K562 (cell line): ENCODE results near the gene TGFB2. TPM values are rescaled to one million over a fixed set of nuclear protein-coding genes. Genes with fewer than 3 reads are reported as not detected.

Source experiments
- BHLHE40 ChIP-seq: IDR thresholded peaks from 2 replicates; pipeline ENCODE4 v1.6.1; 2011; ENCODE audit warnings: low read length, improper control_type of control experiment
- BRD4 ChIP-seq: fragments of 200-600 bp; sonication (generic); IDR thresholded peaks from 2 replicates; pipeline ENCODE4 v1.6.1; 2017; ENCODE audit warnings: inconsistent platforms
- CBX3 ChIP-seq, 2 experiments: IDR thresholded peaks; 1 replicate in 1 of 2; 2 replicates in 1 of 2; pipeline ENCODE4 v1.6.1; 2012; ENCODE audit warnings: inconsistent platforms in 2 of 2, low read length in 2 of 2, borderline replicate concordance in 1 of 2, control low read depth in 1 of 2
- GABPB1 ChIP-seq: sonication (generic); formaldehyde crosslinking; IDR thresholded peaks from 2 replicates; pipeline ENCODE4 v1.8.0; 2022; ENCODE audit warnings: mild to moderate bottlenecking, missing genetic modification reagents
- HMG20B ChIP-seq: fragments of 250-450 bp; sonication (Bioruptor Pico); IDR thresholded peaks from 2 replicates; pipeline ENCODE4 v1.5.0; 2021; ENCODE audit warnings: mild to moderate bottlenecking
- KLF13 ChIP-seq: fragments of 450-650 bp; IDR thresholded peaks from 2 replicates; pipeline ENCODE4 v1.6.1; 2016; ENCODE audit warnings: missing genetic modification characterization, low read depth, mild to moderate bottlenecking, missing compliant biosample characterization, moderate library complexity, borderline replicate concordance
- MCM7 ChIP-seq, 2 experiments: fragments of 450-650 bp; IDR thresholded peaks; 2 replicates each; pipeline ENCODE4 v1.6.1; 2016 to 2018
- MEIS2 ChIP-seq: fragments of 450-650 bp; IDR thresholded peaks from 2 replicates; pipeline ENCODE4 v1.6.1; 2014; ENCODE audit warnings: mild to moderate bottlenecking; ENCODE audit not compliant: partially characterized antibody
- MIER1 ChIP-seq: fragments of 450-650 bp; IDR thresholded peaks from 2 replicates; pipeline ENCODE4 v1.6.1; 2016; ENCODE audit warnings: antibody characterized with exemption, mild to moderate bottlenecking, low read depth
- PBX2 ChIP-seq, 2 experiments: IDR thresholded peaks in 1 of 2; conservative IDR thresholded peaks in 1 of 2; 2 replicates each; pipeline ENCODE4 v1.6.1; 2016; ENCODE audit warnings: low read depth in 2 of 2, mild to moderate bottlenecking in 1 of 2, missing compliant biosample characterization in 1 of 2, missing genetic modification characterization in 1 of 2, moderate library complexity in 1 of 2
- POU5F1 ChIP-seq: fragments of 150-350 bp; IDR thresholded peaks from 2 replicates; pipeline ENCODE4 v1.6.1; 2014; ENCODE audit warnings: borderline replicate concordance, low read length, low read depth, mild to moderate bottlenecking; ENCODE audit not compliant: partially characterized antibody
- RBM25 ChIP-seq: fragments of 200-400 bp; formaldehyde crosslinking; IDR thresholded peaks from 2 replicates; pipeline ENCODE4 v1.6.1; 2018; ENCODE audit warnings: low read length, low read depth, moderate library complexity; ENCODE audit not compliant: severe bottlenecking
- RCOR1 ChIP-seq, 2 experiments: IDR thresholded peaks; 2 replicates each; pipeline ENCODE4 v1.6.1; 2012; ENCODE audit warnings: low read depth in 2 of 2, low read length in 2 of 2, borderline replicate concordance in 1 of 2, improper control_type of control experiment in 1 of 2
- SIN3A ChIP-seq, 2 experiments: fragments of 150-350 bp in 1 of 2; IDR thresholded peaks; 2 replicates each; pipeline ENCODE4 v1.6.1; 2011 to 2016; ENCODE audit warnings: borderline replicate concordance in 2 of 2, low read depth in 2 of 2, low read length in 2 of 2, mild to moderate bottlenecking in 2 of 2, moderate library complexity in 2 of 2; ENCODE audit not compliant: control insufficient read depth in 1 of 2
- SIX5 ChIP-seq, 2 experiments: IDR thresholded peaks; 2 replicates each; pipeline ENCODE4 v1.6.1; 2011; ENCODE audit warnings: low read length in 2 of 2, borderline replicate concordance in 1 of 2, low read depth in 1 of 2, mild to moderate bottlenecking in 1 of 2, moderate library complexity in 1 of 2; ENCODE audit not compliant: insufficient read depth in 1 of 2
- TAF1 ChIP-seq: IDR thresholded peaks from 2 replicates; pipeline ENCODE4 v1.6.1; 2011; ENCODE audit warnings: mild to moderate bottlenecking, low read length, moderate library complexity; ENCODE audit not compliant: insufficient read depth, control insufficient read depth, severe bottlenecking; ENCODE audit errors: extremely low read depth
- TSHZ1 ChIP-seq: fragments of 250-450 bp; sonication (Bioruptor Pico); IDR thresholded peaks from 2 replicates; pipeline ENCODE4 v1.4.0; 2020; ENCODE audit warnings: mild to moderate bottlenecking, moderate library complexity
- ZNF184 ChIP-seq: sonication (generic); formaldehyde crosslinking; IDR thresholded peaks from 2 replicates; pipeline ENCODE4 v1.5.0; 2020; ENCODE audit warnings: missing genetic modification reagents
- ZNF431 ChIP-seq: sonication (generic); formaldehyde crosslinking; IDR thresholded peaks from 2 replicates; pipeline ENCODE4 v1.8.0; 2022; ENCODE audit warnings: mild to moderate bottlenecking, missing genetic modification reagents
- polyA plus RNA-seq, 8 experiments: library from polyadenylated mRNA; depleted of rRNA in 4 of 8; stranded (reverse) in 5 of 8; unstranded in 3 of 8; fragments of >200 nt; fragmentation: Nextera tagmentation in 2 of 8; fragmentation: Illumina TruSeq in 1 of 8; extraction: Ambion mirVana in 2 of 8; extraction: Trizol in 1 of 8; gene quantifications; 2 replicates each; pipeline versions ENCODE4 v1.2.1 to v1.2.3, GENCODE V29; 2011 to 2014; ENCODE audit warnings: inconsistent platforms in 1 of 8, missing spikeins in 1 of 8
- total RNA-seq, 7 experiments: library from RNA; depleted of rRNA in 6 of 7; stranded (reverse); fragments of >200 nt in 6 of 7; fragmentation: Illumina TruSeq in 2 of 7; extraction: Trizol in 2 of 7; gene quantifications; 2 replicates each; pipeline versions ENCODE4 v1.2.1 to v1.2.3, GENCODE V29; 2011 to 2021; ENCODE audit warnings: low replicate concordance in 1 of 7
- TF ChIP-seq, protein P1 (sequence below): IDR thresholded peaks from 2 replicates; pipeline ENCODE4 v1.6.1; 2016; ENCODE audit warnings: missing genetic modification characterization, missing compliant biosample characterization

TGFB2 gene
- total and polyA plus RNA-seq, 9 of the 15 experiments (the other 6 are each of a cell fraction or from before 2014, with no cell fraction given): 0.03 to 0.41 (median 0.11) TPM; not detected in 3

DNA sequence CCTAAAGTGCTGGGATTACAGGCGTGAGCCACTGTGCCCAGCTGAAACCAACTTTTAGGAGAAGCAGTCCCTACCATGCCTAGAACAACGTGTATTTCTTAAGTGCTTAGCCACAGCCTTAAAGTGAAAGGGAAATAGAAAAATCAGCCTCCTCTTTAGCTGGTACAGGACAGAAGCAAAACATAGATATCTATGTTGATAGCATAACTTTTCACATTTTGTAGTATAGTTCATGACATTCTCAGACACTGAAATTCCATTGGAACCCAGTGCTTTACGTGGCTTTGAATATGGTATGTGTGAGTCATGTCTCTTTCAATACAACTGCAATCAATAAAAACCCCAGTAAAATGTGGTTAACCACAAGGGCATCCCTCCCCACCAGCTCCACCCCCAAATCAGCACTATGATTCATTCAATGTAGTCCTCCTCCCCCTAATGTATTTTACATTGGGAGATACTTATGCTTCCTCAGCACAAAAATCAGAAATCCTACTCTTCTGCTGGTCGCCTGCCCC lies 32.1 kb downstream of the TGFB2 start (continued):
- TF ChIP-seq PBX2 (CRISPR knock-in tag; IDR thresholded peaks at IDR 0.05; ENCODE audit: low read depth) (no peak), PBX2 (tag; conservative IDR thresholded peaks at IDR 0.05; ENCODE audit: low read depth) (no peak), ZNF184 (no peak), MCM7 (IDR thresholded peaks at IDR 0.05) (no peak), SIX5 (IDR thresholded peaks at IDR 0.05; ENCODE audit: borderline replicate concordance in 1 of 2, insufficient read depth in 1 of 2, low read depth in 1 of 2, low read length in 2 of 2) (no peak), GABPB1 (CRISPR knock-in tag) (no peak), BHLHE40 (no peak), TAF1 (no peak), KLF13 (tag) (no peak), MEIS2 (peak; percentile 36), SIN3A (IDR thresholded peaks at IDR 0.05; ENCODE audit: borderline replicate concordance in 2 of 2, control insufficient read depth in 1 of 2, low read depth in 2 of 2, low read length in 2 of 2) (no peak), MIER1 (no peak), ZNF431 (CRISPR knock-in tag) (no peak), HMG20B (CRISPR knock-in tag) (no peak), TSHZ1 (no peak), RCOR1 (IDR thresholded peaks at IDR 0.05; ENCODE audit: borderline replicate concordance in 1 of 2, low read depth in 2 of 2, low read length in 2 of 2) (peak in 1 of 2 experiments; percentile 77; a peak in 2 of 4 replicates), CBX3 (IDR thresholded peaks at IDR 0.05; ENCODE audit: borderline replicate concordance in 1 of 2, low read length in 2 of 2) (no peak), POU5F1 (no peak), RBM25 (no peak), BRD4 (no peak)
- TF ChIP-seq, protein P1, sequence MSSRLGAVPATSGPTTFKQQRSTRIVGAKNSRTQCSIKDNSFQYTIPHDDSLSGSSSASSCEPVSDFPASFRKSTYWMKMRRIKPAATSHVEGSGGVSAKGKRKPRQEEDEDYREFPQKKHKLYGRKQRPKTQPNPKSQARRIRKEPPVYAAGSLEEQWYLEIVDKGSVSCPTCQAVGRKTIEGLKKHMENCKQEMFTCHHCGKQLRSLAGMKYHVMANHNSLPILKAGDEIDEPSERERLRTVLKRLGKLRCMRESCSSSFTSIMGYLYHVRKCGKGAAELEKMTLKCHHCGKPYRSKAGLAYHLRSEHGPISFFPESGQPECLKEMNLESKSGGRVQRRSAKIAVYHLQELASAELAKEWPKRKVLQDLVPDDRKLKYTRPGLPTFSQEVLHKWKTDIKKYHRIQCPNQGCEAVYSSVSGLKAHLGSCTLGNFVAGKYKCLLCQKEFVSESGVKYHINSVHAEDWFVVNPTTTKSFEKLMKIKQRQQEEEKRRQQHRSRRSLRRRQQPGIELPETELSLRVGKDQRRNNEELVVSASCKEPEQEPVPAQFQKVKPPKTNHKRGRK: no peak
